H1 (cell line): Measurements from ENCODE around the gene DHRS13. TPM values are rescaled to one million over a fixed set of nuclear protein-coding genes. Genes with fewer than 3 reads are reported as not detected.

Experiments
- CTCF ChIA-PET: fragments of 300-600 bp; sonication (Branson Sonifier 250); formaldehyde crosslinking; loops from one replicate; lab custom pipeline; 2021; ENCODE audit not compliant: partially characterized antibody; lab: Charles Lee
- POLR2A ChIA-PET: fragments of 300-600 bp; sonication (Branson Sonifier 250); formaldehyde crosslinking; loops from one replicate; lab custom pipeline; 2021; ENCODE audit warnings: inconsistent platforms; ENCODE audit not compliant: partially characterized antibody; lab: Charles Lee
- DNase-seq, 2 experiments: peaks; one replicate each; pipeline versions ENCODE4 v3.0.0 to v3.0.0-alpha.2; 2010 to 2022; ENCODE audit warnings: low spot score in 2 of 2, low read depth in 1 of 2, mixed read lengths in 1 of 2
- FAIRE-seq: peaks from 2 replicates; lab custom pipeline; 2011; peaks lifted over from hg19 to GRCh38; lab: Jason Lieb, UNC
- H2AFZ ChIP-seq: 2 replicates; pipeline ENCODE4 v1.8.1; 2012; ENCODE audit warnings: low read length, inconsistent platforms
- H2AK5ac ChIP-seq: 2 replicates; pipeline ENCODE4 v1.6.1; 2013; ENCODE audit warnings: low read depth, low read length
- H2BK120ac ChIP-seq: replicated peaks from 2 replicates; pipeline ENCODE3; 2013; ENCODE audit warnings: low read depth, low read length, inconsistent platforms
- H2BK12ac ChIP-seq: 2 replicates; pipeline ENCODE4 v1.6.1; 2013; ENCODE audit warnings: low read depth, low read length
- H2BK15ac ChIP-seq: 2 replicates; pipeline ENCODE4 v1.6.1; 2013; ENCODE audit warnings: low read length
- H2BK20ac ChIP-seq: 2 replicates; pipeline ENCODE4 v1.6.1; 2013; ENCODE audit warnings: low read length
- H2BK5ac ChIP-seq: 2 replicates; pipeline ENCODE4 v1.6.1; 2013; ENCODE audit warnings: low read depth, low read length
- H3K14ac ChIP-seq: 2 replicates; pipeline ENCODE4 v1.6.1; 2013; ENCODE audit warnings: inconsistent platforms; ENCODE audit not compliant: insufficient read length
- H3K18ac ChIP-seq: 2 replicates; pipeline ENCODE4 v1.6.1; 2013; ENCODE audit warnings: low read length; ENCODE audit errors: extremely low read depth
- H3K23ac ChIP-seq: 2 replicates; pipeline ENCODE4 v1.6.1; 2013; ENCODE audit warnings: inconsistent platforms; ENCODE audit not compliant: insufficient read length
- H3K23me2 ChIP-seq: 2 replicates; pipeline ENCODE4 v1.6.1; 2013; ENCODE audit warnings: low read depth, low read length
- H3K27ac ChIP-seq: 2 replicates; pipeline ENCODE4 v1.6.1; 2011; ENCODE audit warnings: low read depth, low read length, inconsistent platforms
- H3K27me3 ChIP-seq, 4 experiments: replicated peaks in 1 of 4; 1 replicate in 1 of 4; 2 replicates in 3 of 4; pipeline versions ENCODE4 v1.6.1 to v1.8.1; 2011 to 2013; ENCODE audit warnings: low read length in 3 of 4, mild to moderate bottlenecking in 3 of 4, inconsistent platforms in 2 of 4, mixed read lengths in 2 of 4, moderate library complexity in 1 of 4; ENCODE audit not compliant: control insufficient read depth in 3 of 4, insufficient read depth in 3 of 4; ENCODE audit errors: extremely low read depth in 1 of 4
- H3K36me3 ChIP-seq, 4 experiments: 2 replicates each; pipeline versions ENCODE4 v1.6.1 to v1.8.1; 2011 to 2013; ENCODE audit warnings: mild to moderate bottlenecking in 4 of 4, low read length in 3 of 4, moderate library complexity in 2 of 4, control low read depth in 1 of 4, inconsistent platforms in 1 of 4; ENCODE audit not compliant: insufficient read depth in 4 of 4, control insufficient read depth in 2 of 4
- H3K4ac ChIP-seq: replicated peaks from 2 replicates; pipeline ENCODE3; 2013; ENCODE audit warnings: low read length, low read depth, mixed read lengths, inconsistent platforms; ENCODE audit not compliant: insufficient read length
- H3K4me1 ChIP-seq, 4 experiments: replicated peaks in 1 of 4; 1 replicate in 1 of 4; 2 replicates in 3 of 4; pipeline versions ENCODE4 v1.6.1 to v1.8.1; 2011 to 2013; ENCODE audit warnings: low read length in 3 of 4, inconsistent platforms in 2 of 4, mixed read lengths in 1 of 4; ENCODE audit not compliant: insufficient read depth in 4 of 4, control insufficient read depth in 3 of 4
- H3K4me2 ChIP-seq, 2 experiments: 2 replicates each; pipeline versions ENCODE4 v1.6.1 to v1.8.1; 2011 to 2013; ENCODE audit warnings: low read depth in 2 of 2, low read length in 2 of 2, control low read depth in 1 of 2, inconsistent platforms in 1 of 2, mild to moderate bottlenecking in 1 of 2; ENCODE audit not compliant: insufficient read depth in 1 of 2
- H3K4me3 ChIP-seq, 4 experiments: fragments of 200-600, 300-600 bp in 1 of 4; sonication (generic), shearing (Covaris generic), sonication (Bioruptor Twin) in 1 of 4; 2 replicates each; pipeline versions ENCODE4 v1.5.1 to v1.8.1; 2011 to 2016; ENCODE audit warnings: low read length in 4 of 4, low read depth in 3 of 4, control low read depth in 2 of 4, inconsistent platforms in 2 of 4, mild to moderate bottlenecking in 2 of 4, mixed read lengths in 1 of 4, moderate library complexity in 1 of 4; ENCODE audit not compliant: insufficient read depth in 2 of 4; ENCODE audit errors: extremely low read depth in 1 of 4
- H3K56ac ChIP-seq: replicated peaks from 2 replicates; pipeline ENCODE3; 2013; ENCODE audit warnings: low read depth, mild to moderate bottlenecking, mixed read lengths, low read length, inconsistent platforms; ENCODE audit not compliant: insufficient read length
- H3K79me1 ChIP-seq: 2 replicates; pipeline ENCODE4 v1.6.1; 2013; ENCODE audit warnings: low read depth, low read length, control low read depth
- H3K79me2 ChIP-seq, 2 experiments: 2 replicates each; pipeline versions ENCODE4 v1.6.1 to v1.8.1; 2012 to 2013; ENCODE audit warnings: low read length in 2 of 2, mild to moderate bottlenecking in 2 of 2, inconsistent platforms in 1 of 2; ENCODE audit not compliant: insufficient read depth in 2 of 2, control insufficient read depth in 1 of 2
- H3K9ac ChIP-seq, 4 experiments: replicated peaks in 1 of 4; 1 replicate in 1 of 4; 2 replicates in 3 of 4; pipeline versions ENCODE4 v1.6.1 to v1.8.1; 2011 to 2013; ENCODE audit warnings: low read depth in 3 of 4, low read length in 3 of 4, control low read depth in 2 of 4, mild to moderate bottlenecking in 2 of 4, moderate library complexity in 2 of 4, inconsistent platforms in 1 of 4; ENCODE audit errors: extremely low read depth in 1 of 4
- H3K9me3 ChIP-seq, 2 experiments: 2 replicates each; pipeline versions ENCODE4 v1.6.1 to v1.8.1; 2012 to 2013; ENCODE audit warnings: mild to moderate bottlenecking in 2 of 2, moderate library complexity in 2 of 2, control low read depth in 1 of 2, inconsistent platforms in 1 of 2, low read depth in 1 of 2, low read length in 1 of 2, mixed read lengths in 1 of 2; ENCODE audit not compliant: insufficient read depth in 2 of 2
- H4K20me1 ChIP-seq, 2 experiments: replicated peaks in 1 of 2; 2 replicates each; pipeline versions ENCODE3 to v1.8.1; 2011 to 2013; ENCODE audit warnings: inconsistent platforms in 2 of 2, low read length in 2 of 2, mild to moderate bottlenecking in 1 of 2; ENCODE audit not compliant: insufficient read depth in 2 of 2, control insufficient read depth in 1 of 2
- H4K5ac ChIP-seq: 2 replicates; pipeline ENCODE4 v1.6.1; 2013; ENCODE audit warnings: low read length, low read depth, mixed read lengths, inconsistent platforms; ENCODE audit not compliant: insufficient read length
- H4K8ac ChIP-seq: 2 replicates; pipeline ENCODE4 v1.8.0; 2013; ENCODE audit warnings: mild to moderate bottlenecking, moderate library complexity, low read length, inconsistent platforms; ENCODE audit not compliant: insufficient read depth; ENCODE audit errors: extremely low read depth
- H4K91ac ChIP-seq: replicated peaks from 2 replicates; pipeline ENCODE3; 2013; ENCODE audit warnings: low read length, mixed read lengths, inconsistent platforms; ENCODE audit not compliant: insufficient read length
- RAD21 ChIP-seq, 2 experiments: IDR thresholded peaks in 1 of 2; conservative IDR thresholded peaks in 1 of 2; 2 replicates each; pipeline ENCODE4 v1.6.1; 2011; ENCODE audit warnings: low read depth in 2 of 2, low read length in 2 of 2, improper control_type of control experiment in 1 of 2, inconsistent platforms in 1 of 2, mild to moderate bottlenecking in 1 of 2, moderate library complexity in 1 of 2
- ZNF274 ChIP-seq: IDR thresholded peaks from 2 replicates; pipeline ENCODE4 v1.7.0; 2012; ENCODE audit warnings: low read length, borderline replicate concordance; ENCODE audit errors: extremely low read depth
- WGBS, 2 experiments: shearing (Covaris generic) in 1 of 2; methylation state at CpG; one replicate each; pipeline versions ENCODE4 v1.1.6 to v1.1.7; 2013 to 2015; ENCODE audit warnings: low lambda C conversion rate in 2 of 2, mixed read lengths in 2 of 2, inconsistent platforms in 1 of 2, low coverage in 1 of 2, missing lambda C conversion rate in 1 of 2; ENCODE audit not compliant: insufficient replicate concordance in 2 of 2, insufficient coverage in 1 of 2, insufficient read length in 1 of 2; ENCODE audit errors: extremely low coverage in 1 of 2, missing lambda C conversion rate in 1 of 2; 5-methylcytosine and 5-hydroxymethylcytosine counted together
- polyA plus RNA-seq, 7 experiments: library from polyadenylated mRNA; depleted of rRNA in 3 of 7; stranded (reverse) in 5 of 7; unstranded in 2 of 7; fragments of >200 nt in 5 of 7; fragments of 200-250 nt in 2 of 7; gene quantifications; 1 replicate in 5 of 7; 2 replicates in 1 of 7; 4 replicates in 1 of 7; pipeline versions ENCODE4 v1.2.1 to v1.2.3, GENCODE V29; 2011 to 2013; ENCODE audit warnings: missing spikeins in 2 of 7, mixed read lengths in 2 of 7
- total RNA-seq: library from RNA; stranded (reverse); fragmentation: NEBNext Ultra II Directional; extraction: Animal tissue kit (Norgen Biotek cat#: 25700); gene quantifications from 2 replicates; pipeline ENCODE4 v1.2.1, GENCODE V29; 2021
- TF ChIP-seq, protein P1 (sequence below), 3 experiments: IDR thresholded peaks; 1 replicate in 2 of 3; 2 replicates in 1 of 3; pipeline versions ENCODE4 v1.5.1 to v1.6.1; 2011; ENCODE audit warnings: low read length in 3 of 3, mild to moderate bottlenecking in 3 of 3, inconsistent platforms in 2 of 3, low read depth in 1 of 3, moderate library complexity in 1 of 3; ENCODE audit not compliant: insufficient read depth in 1 of 3; ENCODE audit errors: control extremely low read depth in 1 of 3

DHRS13 gene
- total and polyA plus RNA-seq, 2 of the 8 experiments (the other 6 are each of a cell fraction or from before 2014, with no cell fraction given) = 23.7 to 30.0 TPM

DNA sequence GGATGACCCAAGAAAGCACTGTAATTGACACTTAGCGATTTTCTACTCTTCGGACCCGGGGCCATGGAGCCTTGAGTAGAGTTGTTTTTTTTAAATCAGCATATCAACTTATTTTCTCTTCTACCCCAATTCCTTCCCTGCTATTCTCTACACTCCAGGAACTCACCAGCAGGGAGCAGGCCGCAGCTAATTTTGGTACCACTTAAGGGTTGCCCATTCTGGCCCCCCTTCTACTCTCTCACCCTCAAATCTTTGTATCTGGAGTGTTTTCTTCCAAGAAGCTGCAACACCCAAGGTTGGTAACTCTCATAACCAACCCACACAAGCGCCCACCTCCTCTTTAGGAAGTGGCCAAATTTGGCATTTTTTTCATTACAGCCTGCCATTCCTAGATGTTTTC, 53.6 kb downstream of the DHRS13 start:
- no peak overlapping the region for H2BK20ac ChIP-seq
- H2BK15ac ChIP-seq = no peak overlapping the region
- H3K4me3 ChIP-seq = no peak overlapping the region
- H3K9me3 ChIP-seq = no peaks in the 10 kb centered on the region
- no peak overlapping the region for H3K4me2 ChIP-seq
- no peak overlapping the region for H2AK5ac ChIP-seq
- DNase-seq = no peak
- H3K4ac ChIP-seq = no peak overlapping the region
- H4K20me1 ChIP-seq = no peaks in the 10 kb centered on the region
- H2BK5ac ChIP-seq = no peak overlapping the region
- TF ChIP-seq, protein P1, sequence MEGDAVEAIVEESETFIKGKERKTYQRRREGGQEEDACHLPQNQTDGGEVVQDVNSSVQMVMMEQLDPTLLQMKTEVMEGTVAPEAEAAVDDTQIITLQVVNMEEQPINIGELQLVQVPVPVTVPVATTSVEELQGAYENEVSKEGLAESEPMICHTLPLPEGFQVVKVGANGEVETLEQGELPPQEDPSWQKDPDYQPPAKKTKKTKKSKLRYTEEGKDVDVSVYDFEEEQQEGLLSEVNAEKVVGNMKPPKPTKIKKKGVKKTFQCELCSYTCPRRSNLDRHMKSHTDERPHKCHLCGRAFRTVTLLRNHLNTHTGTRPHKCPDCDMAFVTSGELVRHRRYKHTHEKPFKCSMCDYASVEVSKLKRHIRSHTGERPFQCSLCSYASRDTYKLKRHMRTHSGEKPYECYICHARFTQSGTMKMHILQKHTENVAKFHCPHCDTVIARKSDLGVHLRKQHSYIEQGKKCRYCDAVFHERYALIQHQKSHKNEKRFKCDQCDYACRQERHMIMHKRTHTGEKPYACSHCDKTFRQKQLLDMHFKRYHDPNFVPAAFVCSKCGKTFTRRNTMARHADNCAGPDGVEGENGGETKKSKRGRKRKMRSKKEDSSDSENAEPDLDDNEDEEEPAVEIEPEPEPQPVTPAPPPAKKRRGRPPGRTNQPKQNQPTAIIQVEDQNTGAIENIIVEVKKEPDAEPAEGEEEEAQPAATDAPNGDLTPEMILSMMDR (IDR thresholded peaks at IDR 0.05; ENCODE audit: control extremely low read depth in 1 of 3, insufficient read depth in 1 of 3, low read depth in 1 of 3, low read length in 3 of 3) = peak; percentile 1 to 36 (median 26); a peak in 3 of 4 replicates
- TF ChIP-seq RAD21 (IDR thresholded peaks at IDR 0.05 in 1 of 2, conservative IDR thresholded peaks at IDR 0.05 in 1 of 2; ENCODE audit: low read depth in 2 of 2, low read length in 2 of 2) (peak; percentile 31 to 37), ZNF274 (no peak)
- no peak overlapping the region for H3K14ac ChIP-seq
- no peak overlapping the region for H2BK12ac ChIP-seq
- ChIA-PET POLR2A (interaction anchor here (0.6 to 1.3 kb wide), 6 partner anchors 20 to 183 kb away, joined by 3 read pairs; no protein-coding TSS in a partner anchor), CTCF (interaction anchor here (0.7 to 5.3 kb wide), 42 partner anchors 9 to 121 kb away, joined by 3 to 34 read pairs (median 5); partner anchors contain the start of genes FLOT2 and NEK8)
- no peaks in the 10 kb centered on the region for H3K79me1 ChIP-seq
- H3K36me3 ChIP-seq = no peaks in the 10 kb centered on the region
- H3K79me2 ChIP-seq = no peaks in the 10 kb centered on the region
- H4K5ac ChIP-seq = no peak overlapping the region
- no peaks in the 10 kb centered on the region for H3K27me3 ChIP-seq
- no peak overlapping the region for H4K8ac ChIP-seq
- no peaks in the 10 kb centered on the region; the same call in 1 of the 2 replicates for H3K23me2 ChIP-seq
- no peak overlapping the region for H3K23ac ChIP-seq
- H3K27ac ChIP-seq = no peak overlapping the region
- H3K56ac ChIP-seq = no peak overlapping the region
- H3K18ac ChIP-seq = no peak overlapping the region
- no peaks in the 10 kb centered on the region; a peak in 1 of 7 replicates for H3K4me1 ChIP-seq
- no peak overlapping the region for H2BK120ac ChIP-seq
- H3K9ac ChIP-seq = no peak overlapping the region
- no peak overlapping the region for H2AFZ ChIP-seq
- FAIRE-seq = no peak
- no peak overlapping the region for H4K91ac ChIP-seq
- 89% methylated on average over 5 of the region's 5 CpGs; no CpG with 5 or more reads in 1 of the 2 experiments for WGBS, 2 experiments
